Measurements from ENCODE around the gene ARHGEF10L.

ARHGEF10L gene

DNA sequence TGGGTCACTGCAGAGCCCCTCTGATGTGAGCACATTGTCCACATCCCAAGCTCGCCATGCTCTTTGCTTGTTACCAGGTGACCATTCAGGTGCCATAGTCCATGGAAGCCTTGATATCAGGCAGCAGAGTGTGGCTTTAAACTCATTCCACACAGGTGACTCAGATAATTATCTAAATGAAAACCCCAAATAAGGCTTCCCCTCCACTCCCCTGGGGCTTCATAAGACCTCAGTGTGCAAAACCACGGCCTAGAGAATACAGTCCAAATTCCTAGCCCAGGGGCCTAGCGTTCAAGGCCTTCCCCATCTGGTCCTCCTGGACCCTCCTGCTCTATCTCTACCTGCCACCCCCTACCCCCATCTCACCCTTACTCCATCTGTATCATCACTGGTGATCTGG is 97.1 kb downstream of the ARHGEF10L start:
- DNase-seq: no peak

DNA sequence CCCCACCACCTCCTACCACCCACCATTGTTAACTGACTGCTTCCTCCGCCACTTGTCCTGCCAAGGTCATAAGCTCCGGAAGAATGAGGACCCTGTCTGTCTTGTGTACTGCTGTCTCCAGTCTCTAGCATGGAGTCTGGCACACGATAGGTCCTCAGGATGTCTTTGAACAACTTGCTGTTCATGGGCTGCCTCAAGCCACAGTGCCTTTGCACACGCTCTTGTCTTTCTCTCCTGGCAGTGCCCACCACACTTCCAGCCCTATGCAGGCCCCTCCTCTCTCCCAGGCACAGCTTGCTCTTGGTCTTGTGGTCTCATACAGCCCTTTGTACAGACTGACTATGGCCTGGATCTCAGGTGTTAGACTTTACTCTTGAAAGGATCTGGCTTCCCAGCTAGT is 97.6 kb downstream of the ARHGEF10L start:
- DNase-seq: no peak

DNA sequence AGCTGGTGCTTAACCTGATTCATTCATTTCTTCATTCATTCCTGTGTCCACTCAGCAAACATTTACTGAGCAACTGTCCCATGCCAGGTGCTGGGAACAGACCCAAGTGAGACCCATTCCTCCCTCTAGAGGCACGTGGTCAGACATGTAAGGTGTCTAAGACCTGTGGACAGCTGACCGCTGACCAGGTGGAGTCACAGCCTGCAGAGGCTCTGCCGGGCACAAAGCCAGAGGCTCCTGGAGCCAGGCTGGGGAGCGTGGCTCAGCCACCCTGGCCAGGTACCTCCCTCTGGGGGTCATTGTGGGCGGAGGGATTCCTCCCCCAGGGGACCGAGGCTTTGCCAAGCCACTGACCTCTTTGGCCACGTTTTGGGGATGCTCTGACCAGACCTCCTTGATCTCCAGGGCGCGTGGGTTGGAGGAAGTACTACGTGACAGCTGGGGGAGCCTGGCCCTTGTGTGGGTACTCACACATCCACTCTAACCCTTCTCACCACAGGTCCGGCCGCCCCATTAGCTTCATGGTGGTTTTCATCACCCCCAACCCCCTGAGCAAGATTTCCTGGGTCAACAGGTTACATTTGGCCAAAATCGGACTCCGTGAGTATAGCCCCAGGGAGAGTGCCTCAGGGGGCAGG is 100.3 kb downstream of the ARHGEF10L start:
- no peak for DNase-seq

DNA sequence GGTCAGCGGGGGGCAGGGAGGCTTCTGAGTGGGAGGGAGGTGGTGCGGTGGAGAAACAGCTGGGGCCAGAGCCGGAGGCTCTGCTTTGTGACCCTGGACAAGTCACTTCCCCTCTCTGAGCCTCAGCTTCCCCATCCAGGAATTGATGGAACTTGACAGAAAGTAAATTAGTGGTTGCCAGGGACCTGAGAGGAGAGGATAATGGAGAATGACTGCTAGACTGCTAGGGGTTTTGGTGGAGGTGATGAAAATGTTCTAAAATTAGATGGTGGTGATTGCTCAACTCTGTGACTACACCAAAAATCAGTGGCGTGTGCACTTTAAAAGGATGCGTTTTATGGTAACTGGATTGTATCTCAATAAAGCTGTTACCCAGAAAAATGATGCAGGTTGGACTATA is 100.9 kb downstream of the ARHGEF10L start:
- no peak for DNase-seq

DNA sequence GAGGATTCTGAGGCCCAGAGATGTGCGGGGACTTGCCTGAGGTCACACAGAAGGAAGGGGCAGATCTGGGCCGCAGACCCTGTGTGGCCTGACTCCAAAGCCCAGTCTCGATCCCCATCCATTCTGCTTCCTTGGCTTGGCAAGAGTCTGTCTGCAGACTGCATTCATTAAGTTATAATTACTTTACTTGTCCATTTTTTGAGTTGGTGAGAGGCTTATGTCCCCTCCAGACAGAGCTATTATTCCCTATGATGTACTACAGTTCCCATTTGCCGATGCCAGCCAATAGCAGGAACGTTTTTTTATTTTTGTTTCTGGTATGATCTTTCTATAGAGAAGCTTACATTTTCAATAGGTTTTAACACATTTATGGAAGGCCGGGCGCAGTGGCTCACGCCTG is 101.5 kb downstream of the ARHGEF10L start:
- no peak for DNase-seq

DNA sequence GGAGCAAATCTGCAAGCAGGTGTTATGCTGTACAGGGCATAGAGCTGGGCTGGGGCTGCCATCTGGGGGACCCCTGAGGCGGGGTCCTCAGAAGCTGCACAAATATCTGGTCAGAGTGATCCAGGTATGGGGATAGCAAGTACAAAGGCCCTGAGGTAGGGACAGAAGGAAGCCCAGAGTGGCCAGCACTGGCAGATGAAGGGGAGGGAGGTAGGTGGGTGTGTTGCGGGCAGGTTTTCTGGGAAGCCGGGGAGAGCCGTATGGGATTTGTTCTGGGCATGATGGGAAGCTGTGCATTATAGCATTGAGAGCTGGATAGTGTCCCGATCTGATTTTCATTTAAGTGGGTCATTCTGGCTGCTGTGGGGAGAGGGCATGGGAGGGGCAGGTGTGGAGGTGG is 102.7 kb downstream of the ARHGEF10L start:
- no peak for DNase-seq

DNA sequence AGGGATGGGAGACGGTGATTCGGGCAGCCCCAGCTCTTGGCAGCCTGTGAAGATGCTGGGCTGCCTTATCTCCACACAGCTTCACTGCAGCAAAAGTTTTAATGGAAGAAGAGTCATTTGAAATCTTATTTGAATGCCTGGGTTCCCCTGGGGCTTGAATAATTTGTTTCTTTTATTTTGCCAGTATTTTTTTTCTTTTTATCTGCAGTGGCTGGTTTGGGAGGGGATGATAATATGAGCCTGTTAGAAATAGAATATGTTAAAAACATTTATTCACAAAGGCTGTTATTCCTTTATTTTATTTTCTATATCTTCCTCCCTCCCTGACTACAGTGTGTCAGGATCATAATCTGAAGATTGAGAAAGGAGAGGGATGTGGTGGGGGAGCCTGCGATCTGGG is 103.4 kb downstream of the ARHGEF10L start:
- no peak for DNase-seq

DNA sequence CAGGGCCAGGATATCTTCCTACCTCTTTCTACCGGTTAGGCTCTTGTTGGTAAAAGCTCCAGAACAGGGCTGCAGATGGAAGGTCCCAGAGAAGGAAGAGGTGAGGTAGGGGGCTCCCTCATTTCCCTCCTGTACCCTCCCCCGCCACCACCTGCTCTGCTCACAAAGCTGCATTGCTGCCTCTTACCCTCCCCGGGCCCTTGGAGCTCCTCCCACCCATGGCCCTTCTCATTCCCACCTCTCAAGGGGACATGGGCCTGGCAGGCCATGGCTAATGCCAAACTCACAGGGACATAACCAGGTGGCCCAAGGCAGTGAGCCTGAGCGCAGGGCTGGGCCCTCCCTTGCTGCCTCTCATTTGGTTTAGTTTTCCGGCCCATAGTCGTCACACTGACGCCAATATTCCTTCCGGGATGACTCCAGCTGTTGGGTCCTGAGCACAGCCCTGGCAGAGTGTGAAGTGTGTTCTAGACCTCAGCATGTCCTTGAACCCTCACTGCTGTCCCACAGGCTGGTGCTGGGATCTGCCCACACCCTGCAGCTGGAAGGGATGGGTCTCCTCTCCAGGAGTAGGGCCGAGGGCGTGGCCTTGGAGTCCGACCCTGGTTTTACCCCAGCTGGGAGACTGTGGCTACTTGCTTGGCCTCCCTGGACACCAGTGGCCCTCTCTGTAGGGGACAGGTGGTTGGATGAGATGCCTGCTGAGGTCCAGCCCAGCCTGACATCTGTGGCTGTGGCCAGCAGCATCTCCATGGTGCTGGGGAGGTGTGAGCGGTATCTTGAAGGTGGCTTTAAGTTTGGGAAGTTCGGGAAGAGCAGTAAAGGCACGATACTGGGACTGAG is 104.6 kb downstream of the ARHGEF10L start:
- DNase-seq: no peak

DNA sequence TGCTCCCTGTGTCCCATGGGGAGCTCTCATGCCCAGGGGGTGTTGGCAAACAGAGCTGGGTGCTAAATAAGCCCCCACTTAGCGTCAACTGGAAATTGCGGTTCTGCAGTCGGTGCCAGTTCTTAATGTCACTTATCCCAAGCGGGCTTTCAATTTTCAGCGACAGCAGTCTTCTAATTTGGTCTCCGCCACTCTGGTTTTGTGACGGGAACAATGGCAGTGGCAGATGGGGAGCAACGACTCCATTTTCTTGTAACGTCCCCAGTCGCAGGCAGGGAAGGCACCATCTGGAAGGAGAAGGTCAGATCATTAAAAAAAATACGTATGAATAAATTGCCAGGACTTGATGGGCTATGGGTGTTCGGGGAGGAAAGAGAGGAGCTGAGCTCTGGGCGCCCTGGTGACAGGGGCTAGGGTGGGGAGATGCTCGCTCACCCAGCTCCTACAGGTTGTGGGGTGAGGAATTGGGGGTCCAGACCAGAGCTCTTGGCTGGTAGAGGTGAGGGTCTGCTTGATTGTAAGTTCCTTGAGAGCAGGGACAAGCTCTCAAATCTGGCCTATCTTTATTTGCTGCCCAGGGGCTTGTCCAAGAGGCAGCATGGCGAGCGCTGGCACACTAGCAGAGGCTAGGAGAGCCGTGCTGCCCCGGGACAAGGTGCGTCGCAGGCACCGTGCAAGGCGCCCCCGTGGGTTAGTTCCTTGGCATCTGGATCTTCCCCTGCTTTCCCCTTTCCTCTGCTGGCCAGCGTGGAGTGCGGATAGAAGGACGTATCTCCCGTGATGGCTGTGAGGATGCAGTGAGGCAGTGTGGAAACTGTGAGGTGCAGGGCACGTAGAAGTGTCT is 105.8 kb downstream of the ARHGEF10L start:
- DNase-seq: no peak

DNA sequence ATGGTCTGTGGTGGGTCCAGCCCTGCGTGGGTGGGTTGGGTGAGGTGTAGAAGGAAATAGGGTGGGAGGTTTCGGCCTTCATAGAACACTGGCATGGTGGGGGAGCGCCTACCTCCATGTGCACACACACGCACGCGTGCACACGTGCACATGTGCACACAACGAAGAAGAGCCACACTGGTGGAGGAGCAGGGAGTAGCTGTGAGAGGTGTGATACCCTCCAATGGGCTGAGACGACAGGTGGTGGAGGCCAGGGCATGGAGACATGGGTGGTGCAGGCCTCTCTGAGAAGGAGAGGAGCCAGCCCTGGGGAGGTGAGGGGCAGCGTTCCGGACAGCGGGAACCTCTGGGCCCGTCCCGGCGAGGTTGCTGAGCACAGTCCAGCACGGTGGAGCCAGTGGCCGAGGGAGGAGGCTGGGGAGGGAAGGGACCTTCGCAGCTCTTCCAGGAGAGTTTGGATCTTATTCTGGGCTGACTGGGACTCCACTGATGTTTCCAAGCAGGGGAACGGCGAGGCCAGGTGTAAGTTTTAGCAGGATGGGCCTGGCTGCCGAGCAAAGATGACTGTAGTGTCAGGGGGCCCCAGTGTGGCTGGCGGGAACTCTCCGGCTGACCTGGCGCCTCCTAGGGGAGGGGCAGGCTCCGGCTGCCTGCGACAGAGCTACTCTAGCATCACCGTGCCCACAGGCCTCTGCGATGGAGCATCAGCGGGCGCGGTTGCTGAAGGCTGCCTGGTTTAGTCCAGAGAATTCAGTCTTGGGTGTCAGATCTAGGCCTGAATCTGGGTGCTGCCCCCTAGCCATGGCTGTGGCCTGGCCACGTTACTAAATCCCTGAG is 107.2 kb downstream of the ARHGEF10L start:
- DNase-seq: no peak

DNA sequence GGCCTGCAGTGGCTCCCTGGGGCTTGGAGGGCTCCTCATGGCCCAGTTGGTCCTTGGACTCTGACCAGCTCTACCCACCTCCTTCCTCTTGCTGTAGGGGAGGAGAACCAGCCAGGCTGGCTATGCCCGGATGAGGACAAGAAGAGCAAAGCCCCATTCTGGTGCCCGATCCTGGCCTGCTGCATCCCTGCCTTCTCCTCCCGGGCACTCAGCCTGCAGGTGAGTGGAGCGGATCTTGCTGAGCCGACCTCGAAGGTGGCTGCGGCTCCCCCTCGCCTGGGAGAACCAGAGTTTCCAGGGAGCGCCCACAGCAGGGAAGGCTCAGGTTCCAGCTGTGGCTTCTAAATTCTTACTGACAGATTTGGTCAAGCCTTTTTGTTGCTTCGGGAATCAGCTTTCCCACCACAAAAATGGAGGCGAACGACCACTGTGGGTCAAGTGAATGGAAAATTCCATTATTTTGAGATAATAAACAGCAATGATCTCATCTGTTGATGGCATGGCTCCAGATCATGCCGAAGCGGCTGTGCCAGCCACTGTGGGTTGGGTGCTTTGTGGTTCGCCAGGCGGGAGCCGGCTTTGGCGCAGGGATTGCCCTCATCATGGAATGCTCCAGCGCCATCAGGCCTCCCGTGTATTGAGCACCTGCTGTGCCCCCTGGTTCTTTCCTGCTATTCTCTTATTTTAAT is 109.1 kb downstream of the ARHGEF10L start:
- no peak for DNase-seq

DNA sequence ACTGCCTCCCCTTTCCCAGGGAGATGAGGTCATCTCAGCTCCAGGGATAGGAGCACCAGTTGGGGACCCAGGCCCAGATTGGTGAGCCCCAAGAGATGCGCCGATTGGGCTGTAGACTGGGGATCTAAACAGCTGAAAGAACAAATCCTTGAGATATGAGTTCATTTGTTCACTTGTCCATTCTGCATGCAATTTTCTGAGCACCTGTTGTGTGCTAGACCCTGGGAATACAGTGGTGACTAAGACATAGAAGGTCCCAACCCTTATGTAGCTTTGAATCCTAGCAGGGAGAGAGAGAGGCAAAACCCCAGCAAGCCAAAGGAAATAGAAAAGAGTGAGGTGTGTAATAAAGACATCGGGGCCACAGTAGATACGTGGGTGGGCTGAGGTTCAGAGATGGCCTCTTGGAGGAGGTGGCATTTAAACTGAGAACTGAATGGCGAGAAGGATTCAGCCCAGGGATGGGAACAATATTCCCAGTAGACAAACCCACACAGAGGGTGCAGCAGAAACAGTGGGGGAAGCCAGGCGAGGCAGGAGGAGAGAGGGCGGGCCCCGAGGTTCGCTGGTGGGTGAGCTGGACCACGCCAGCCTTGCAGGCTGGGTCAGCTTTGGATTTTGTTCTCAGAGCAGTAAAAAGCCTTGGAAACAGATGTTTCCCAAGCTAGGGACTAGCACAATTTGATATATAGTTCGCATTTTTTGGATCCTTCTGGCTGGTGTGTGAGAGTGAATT is 110.0 kb downstream of the ARHGEF10L start:
- DNase-seq: no peak

DNA sequence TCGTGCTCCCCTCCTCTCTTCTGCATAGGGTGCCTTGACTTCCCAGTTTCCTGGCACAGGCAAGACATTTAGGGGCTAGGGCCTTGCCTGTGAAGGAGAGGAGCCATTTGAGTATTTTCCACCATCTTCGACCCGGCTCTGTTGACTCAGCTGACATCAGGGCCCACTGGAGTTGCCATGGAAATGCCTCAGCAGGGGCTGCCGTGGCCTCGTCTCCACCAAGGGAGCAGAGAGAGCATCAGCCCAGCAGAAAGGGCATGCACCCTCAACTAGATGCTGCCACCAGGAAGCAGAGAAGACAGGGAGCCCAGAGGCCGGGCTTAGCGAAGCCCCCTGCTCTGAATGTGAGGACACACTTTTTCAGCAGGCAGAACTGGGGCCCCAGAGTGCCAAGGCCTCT is 113.8 kb downstream of the ARHGEF10L start:
- DNase-seq: no peak

DNA sequence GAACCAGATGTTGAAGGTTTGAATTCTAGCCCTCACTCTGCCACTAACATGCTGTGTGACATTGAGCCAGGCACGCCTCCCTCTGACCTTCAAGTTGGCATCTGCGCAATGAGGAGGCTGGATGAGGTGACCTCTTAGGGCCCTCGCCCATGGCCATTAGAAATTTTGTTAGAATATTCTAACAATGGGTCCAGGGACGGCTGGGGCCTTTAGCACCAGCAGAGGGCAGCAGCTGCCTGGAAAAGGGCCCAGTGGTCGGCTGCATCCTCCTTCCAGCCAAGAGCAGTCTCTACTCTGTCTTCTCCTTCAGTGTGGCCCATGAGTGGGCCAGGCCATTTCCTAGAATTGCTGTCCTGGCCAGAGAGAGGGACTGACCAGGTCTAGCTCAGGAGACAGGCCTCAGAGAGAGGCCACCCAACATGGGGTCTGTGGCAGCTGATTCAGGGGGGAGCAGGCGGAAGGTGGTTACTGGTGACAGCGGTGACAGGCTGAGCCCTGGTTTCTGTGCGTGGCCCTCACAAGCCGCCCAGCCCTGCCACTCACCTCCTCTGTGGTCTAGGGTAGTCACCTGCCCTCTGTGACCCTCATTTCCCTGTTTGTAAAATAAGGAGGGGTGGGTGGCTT is 114.3 kb downstream of the ARHGEF10L start:
- peak; percentile 11 for DNase-seq

DNA sequence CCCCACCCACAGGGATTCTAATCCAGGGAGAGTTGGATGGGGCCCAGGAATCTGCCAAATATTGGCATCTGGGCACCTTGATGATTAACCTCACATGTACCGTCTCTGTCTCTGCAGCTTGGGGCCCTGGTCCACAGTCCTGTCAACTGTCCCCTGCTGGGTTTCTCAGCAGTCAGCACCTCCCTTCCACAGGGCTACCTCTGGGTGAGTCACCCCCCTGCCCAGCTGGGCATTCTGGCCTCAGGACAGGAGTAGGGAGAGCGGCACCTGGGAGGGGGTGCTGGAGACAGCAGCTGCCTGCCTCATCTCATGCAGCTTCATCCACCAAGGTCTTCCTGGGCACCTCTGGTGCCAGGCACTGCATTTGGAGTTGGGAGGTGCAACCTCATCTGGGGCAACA is 115.0 kb downstream of the ARHGEF10L start:
- DNase-seq: no peak

DNA sequence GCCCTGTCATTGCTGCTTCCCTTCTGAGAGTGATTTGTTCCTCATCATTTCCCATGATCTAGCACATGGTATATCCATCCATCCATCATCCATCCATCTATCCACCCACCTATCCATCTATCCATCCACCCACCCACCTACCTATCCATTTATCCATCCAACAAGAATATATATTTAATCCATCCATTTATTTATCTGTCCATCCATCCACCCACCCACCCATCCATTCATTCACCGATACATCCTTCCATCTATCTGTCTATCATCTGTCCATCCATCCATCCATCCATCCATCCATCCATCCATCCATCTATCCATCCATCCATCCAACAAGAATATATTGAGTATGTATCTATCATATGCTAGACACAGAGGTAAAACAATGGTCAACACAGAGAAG is 115.7 kb downstream of the ARHGEF10L start:
- DNase-seq: no peak

DNA sequence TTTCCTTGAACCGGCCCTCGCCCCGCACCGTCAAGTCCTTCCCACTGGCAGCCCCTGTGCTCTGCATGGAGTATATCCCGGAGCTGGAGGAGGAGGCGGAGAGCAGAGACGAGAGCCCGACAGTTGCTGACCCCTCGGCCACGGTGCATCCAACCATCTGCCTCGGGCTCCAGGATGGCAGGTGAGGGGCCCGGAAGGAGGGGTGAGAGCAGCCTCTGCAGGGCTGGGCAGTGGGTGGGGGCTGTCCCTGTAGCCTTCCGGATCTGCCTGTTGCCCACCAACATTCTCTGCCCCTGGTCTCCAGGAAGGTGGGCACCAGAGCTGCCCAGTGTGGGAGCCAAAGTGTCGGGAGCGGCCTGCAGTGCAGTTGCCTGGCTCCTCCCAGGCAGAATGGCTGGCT is 116.4 kb downstream of the ARHGEF10L start:
- DNase-seq: no peak

DNA sequence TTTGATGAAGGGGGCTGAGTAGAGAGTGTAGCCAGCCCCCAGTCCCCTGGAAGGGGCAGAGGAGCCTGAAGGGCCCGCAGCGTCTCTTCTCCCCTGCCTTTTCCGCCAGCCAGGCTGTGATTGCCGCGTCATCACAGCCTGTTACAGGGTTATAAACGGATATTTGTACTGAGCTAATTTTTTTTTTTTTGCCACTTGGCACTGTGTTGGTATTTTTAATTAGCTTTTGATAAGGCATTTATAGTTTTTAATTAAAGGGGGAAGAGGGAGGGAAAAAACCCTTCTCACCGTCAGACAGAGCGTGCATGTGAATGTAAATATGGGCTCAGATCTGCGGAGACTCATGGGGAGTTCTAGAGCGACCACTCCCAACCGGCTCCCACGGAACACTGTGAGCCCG is 117.9 kb downstream of the ARHGEF10L start:
- no peak for DNase-seq

DNA sequence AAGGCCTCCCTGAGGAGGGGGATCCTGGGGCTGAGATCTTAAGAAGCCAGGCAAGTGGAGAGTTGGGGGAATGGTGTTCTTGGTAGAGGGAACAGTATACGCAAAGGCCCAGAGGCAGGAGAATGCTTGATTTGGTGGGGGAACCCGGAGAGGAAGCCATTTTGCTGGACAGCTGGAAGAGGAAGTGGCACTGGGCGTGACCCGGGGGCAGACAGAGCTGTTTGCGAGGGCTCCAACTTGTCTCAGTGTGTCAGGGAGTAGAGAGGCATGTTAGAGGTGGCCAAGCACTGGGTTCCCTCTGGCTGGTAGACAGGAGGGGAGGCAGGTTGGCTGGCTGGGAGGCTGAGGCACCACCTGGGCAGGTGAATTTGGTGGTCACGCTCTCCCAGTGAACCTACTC is 119.3 kb downstream of the ARHGEF10L start:
- DNase-seq: no peak

DNA sequence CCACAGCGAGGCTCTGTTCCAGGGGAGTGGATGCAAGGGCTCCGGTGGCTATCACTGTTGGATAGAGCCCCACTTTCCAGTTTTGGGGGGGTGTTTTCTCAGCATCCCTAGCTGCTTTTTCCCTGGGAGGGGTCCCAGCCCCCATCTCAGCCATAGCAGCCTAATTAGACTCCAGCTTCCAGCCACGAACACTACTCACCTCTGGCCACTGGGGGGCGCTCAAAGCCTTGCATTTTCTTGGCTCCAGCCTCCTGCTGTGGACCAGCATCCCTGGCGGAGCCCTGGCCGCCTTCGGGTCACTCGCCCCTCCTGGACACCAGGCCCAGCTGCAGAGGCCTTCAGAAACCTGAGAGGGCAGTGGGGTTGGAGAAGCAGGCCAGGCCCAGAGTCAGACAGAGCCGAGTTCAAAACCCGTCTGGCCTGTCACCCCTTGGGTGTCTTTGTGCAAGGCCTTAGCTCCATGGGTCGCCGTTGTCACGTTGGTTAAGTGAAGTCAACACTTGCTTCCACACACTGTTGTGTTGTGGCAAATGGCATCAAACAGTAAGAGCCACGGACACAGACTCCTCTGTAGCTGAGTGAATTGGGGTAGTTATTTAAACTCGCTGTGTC is 122.2 kb downstream of the ARHGEF10L start:
- peak; percentile 40 for DNase-seq
